ENCODE data around the gene UCN. TPM values are rescaled to one million over a fixed set of nuclear protein-coding genes. Genes with fewer than 3 reads are reported as not detected.

UCN gene
- total RNA-seq, 3 donors from 2014 or later = 0.80 to 8.8 (median 4.6) TPM

GRCh38 chr2:27284996-27285395 is 23.2 kb downstream of the UCN start:
- no peaks in the 10 kb centered on the region for H3K27me3 ChIP-seq
- H3K36me3 ChIP-seq = no peaks in the 10 kb centered on the region
- TF ChIP-seq POLR2A (IDR thresholded peaks at IDR 0.05) = no peak
- no peak for TF ChIP-seq CTCF (IDR thresholded peaks at IDR 0.05)
- TF ChIP-seq POLR2AphosphoS5 (IDR thresholded peaks at IDR 0.05) = no peak
- intact Hi-C loops (cut with DNase I; ENCODE audit: low total_unique reads) = no loop called here
- H3K27ac ChIP-seq = no peak overlapping the region
- H3K4me3 ChIP-seq = no peak overlapping the region
- H3K4me1 ChIP-seq = no peaks in the 10 kb centered on the region
- H3K9me3 ChIP-seq = no peaks in the 10 kb centered on the region
- DNase-seq (ENCODE audit: low spot score in 2 of 2) = no peak

- no peaks in the 10 kb centered on the region for H3K4me1 ChIP-seq
- no peaks in the 10 kb centered on the region for H3K27me3 ChIP-seq
- H3K4me3 ChIP-seq = no peak overlapping the region
- no peaks in the 10 kb centered on the region for H3K9me3 ChIP-seq
- DNase-seq (ENCODE audit: low spot score in 2 of 2) = no peak
- H3K36me3 ChIP-seq = no peaks in the 10 kb centered on the region
- intact Hi-C loops (cut with DNase I; ENCODE audit: low total_unique reads) = no loop called here
- no peak overlapping the region for H3K27ac ChIP-seq
- TF ChIP-seq POLR2AphosphoS5 (IDR thresholded peaks at IDR 0.05) (no peak), POLR2A (IDR thresholded peaks at IDR 0.05) (no peak), CTCF (IDR thresholded peaks at IDR 0.05) (no peak)
These were observed 25.4 kb downstream of the UCN start for GRCh38 chr2:27282892-27283291.

GRCh38 chr2:27281855-27282559 is 26.2 kb downstream of the UCN start, which contains the start of gene TRIM54:
TSS of gene TRIM54 (plus strand) at chr2:27282429. CDS start at chr2:27282732, 303 bp downstream.
- H3K4me3 ChIP-seq = no peak within 1 kb of the TSS
- no peak for DNase-seq (ENCODE audit: low spot score in 2 of 2)
- intact Hi-C loops (cut with DNase I; ENCODE audit: low total_unique reads) = no loop called here
- TF ChIP-seq POLR2A (IDR thresholded peaks at IDR 0.05) (no peak), POLR2AphosphoS5 (IDR thresholded peaks at IDR 0.05) (no peak), CTCF (IDR thresholded peaks at IDR 0.05) (no peak)
- no peaks in the 10 kb centered on the region for H3K4me1 ChIP-seq
- no peaks in the 10 kb centered on the region for H3K9me3 ChIP-seq
- H3K27ac ChIP-seq = no peak within 1 kb of the TSS
- H3K36me3 ChIP-seq = no peaks in the 10 kb centered on the region
- no peaks in the 10 kb centered on the region for H3K27me3 ChIP-seq

GRCh38 chr2:27281442-27281841 is 26.8 kb downstream of the UCN start:
- H3K27ac ChIP-seq = no peak overlapping the region
- H3K4me1 ChIP-seq = no peaks in the 10 kb centered on the region
- H3K27me3 ChIP-seq = no peaks in the 10 kb centered on the region
- no peaks in the 10 kb centered on the region for H3K36me3 ChIP-seq
- H3K4me3 ChIP-seq = no peak overlapping the region
- TF ChIP-seq CTCF (IDR thresholded peaks at IDR 0.05) (no peak), POLR2A (IDR thresholded peaks at IDR 0.05) (no peak), POLR2AphosphoS5 (IDR thresholded peaks at IDR 0.05) (no peak)
- no peak for DNase-seq (ENCODE audit: low spot score in 2 of 2)
- H3K9me3 ChIP-seq = no peaks in the 10 kb centered on the region
- intact Hi-C loops (cut with DNase I; ENCODE audit: low total_unique reads) = no loop called here

- intact Hi-C loops (cut with DNase I; ENCODE audit: low total_unique reads) = no loop called here
- no peaks in the 10 kb centered on the region for H3K4me1 ChIP-seq
- H3K4me3 ChIP-seq = no peak overlapping the region
- no peak overlapping the region for H3K27ac ChIP-seq
- TF ChIP-seq CTCF (IDR thresholded peaks at IDR 0.05) = no peak
- no peak for TF ChIP-seq POLR2A (IDR thresholded peaks at IDR 0.05)
- no peak for TF ChIP-seq POLR2AphosphoS5 (IDR thresholded peaks at IDR 0.05)
- no peak for DNase-seq (ENCODE audit: low spot score in 2 of 2)
- no peaks in the 10 kb centered on the region for H3K9me3 ChIP-seq
- H3K36me3 ChIP-seq = no peaks in the 10 kb centered on the region
- H3K27me3 ChIP-seq = no peaks in the 10 kb centered on the region
These were observed 27.4 kb downstream of the UCN start for GRCh38 chr2:27280826-27281225.
